NCI-H1694 (cell line): ENCODE data around the gene COL18A1.
"Not testable (repeated sequence)": the region's sequence is repeated elsewhere in the genome, so short reads cannot be mapped to it uniquely, and the experiment has no call there.

ENCODE experiments used
- DNase-seq: peaks from one replicate; lab custom pipeline; 2025; lab: John Stamatoyannopoulos, UW

Gene COL18A1

GRCh38 chr21:45494851-45495680 is 90.1 kb downstream of the COL18A1 start:
- no peak for DNase-seq

DNA sequence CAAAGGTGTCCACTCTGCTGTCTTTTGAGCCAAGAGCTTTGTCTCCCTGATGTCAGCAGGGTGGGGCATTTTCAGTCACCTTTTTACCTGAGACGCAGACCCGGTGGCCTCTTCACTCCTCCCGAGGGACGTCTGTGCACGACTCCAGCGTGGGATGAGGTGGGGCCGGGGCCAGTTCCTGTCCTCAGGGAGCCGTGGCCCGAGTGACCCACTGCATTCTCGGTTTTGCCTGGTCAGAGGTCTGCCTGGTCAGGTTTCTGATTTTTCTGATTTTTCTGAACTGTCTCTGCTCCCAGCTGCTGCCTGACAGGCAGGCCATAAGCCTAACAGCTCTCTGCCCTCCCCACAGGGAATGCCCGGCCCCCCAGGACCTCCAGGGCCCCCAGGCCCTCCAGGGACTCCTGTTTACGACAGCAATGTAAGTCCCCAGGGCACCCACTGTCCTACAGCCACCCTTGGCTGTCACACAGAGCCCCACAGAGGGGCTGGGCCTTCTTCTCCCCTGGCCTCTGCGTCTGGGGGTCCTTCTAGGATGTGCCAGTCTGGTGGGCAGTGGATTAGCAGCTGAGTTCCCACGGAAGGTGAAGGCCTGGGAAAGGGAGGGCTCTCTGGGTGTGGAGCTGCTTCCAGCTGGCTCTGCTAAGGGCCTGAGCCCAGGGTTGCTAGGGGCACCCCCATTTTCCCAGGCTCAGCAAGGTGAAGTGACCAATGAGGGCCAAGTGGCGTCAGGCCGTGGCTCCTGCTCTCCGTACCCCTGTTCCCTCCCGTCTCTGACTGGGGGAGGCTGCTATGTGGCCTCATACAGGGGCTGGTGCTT is 91.4 kb downstream of the COL18A1 start:
- DNase-seq, result no peak

- no peak for DNase-seq
These were observed 92.2 kb downstream of the COL18A1 start for GRCh38 chr21:45496968-45497845.

GRCh38 chr21:45497846-45498645 is 93.1 kb downstream of the COL18A1 start:
- DNase-seq, result no peak

DNA sequence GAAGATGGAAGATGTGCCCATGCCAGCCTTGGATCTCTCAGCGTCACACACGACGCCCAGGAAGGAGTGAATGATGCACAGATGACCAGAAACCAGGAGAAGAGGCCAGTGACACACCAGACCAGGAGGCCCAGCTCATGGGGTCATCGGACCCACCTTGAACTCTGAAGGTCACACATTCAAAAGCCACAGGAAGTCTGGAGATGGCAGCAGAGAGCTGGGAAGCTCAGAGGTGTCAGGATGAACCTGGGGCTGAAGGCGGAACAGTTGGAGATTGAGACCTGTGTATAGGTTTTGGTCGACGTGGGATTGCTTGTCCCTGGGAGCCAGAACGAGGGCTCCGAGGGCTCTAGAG is 93.7 kb downstream of the COL18A1 start:
- no peak for DNase-seq

DNA sequence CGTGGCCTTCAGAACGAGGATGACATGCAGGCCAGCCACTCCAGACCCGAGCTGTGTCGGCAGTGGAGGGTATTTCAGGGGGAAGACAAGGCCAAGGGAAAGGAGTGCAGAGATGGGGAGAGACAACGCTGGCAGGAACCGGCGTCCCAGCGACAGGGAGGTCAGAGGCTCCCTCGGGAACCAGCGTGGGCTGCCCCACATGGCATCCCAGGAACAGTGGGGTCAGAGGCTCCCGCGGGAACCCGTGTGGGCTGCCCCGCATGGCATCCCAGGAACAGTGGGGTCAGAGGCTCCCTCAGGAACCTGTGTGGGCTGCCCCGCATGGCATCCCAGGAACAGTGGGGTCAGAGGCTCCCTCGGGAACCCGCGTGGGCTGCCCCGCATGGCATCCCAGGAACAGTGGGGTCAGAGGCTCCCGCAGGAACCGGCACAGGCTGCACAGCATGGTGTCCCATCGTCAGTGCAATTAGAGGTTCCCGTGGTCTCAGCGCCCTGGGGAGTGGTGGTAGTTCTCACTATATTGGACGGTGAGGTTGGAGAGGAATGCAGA is 94.3 kb downstream of the COL18A1 start:
- DNase-seq, result no peak

DNA sequence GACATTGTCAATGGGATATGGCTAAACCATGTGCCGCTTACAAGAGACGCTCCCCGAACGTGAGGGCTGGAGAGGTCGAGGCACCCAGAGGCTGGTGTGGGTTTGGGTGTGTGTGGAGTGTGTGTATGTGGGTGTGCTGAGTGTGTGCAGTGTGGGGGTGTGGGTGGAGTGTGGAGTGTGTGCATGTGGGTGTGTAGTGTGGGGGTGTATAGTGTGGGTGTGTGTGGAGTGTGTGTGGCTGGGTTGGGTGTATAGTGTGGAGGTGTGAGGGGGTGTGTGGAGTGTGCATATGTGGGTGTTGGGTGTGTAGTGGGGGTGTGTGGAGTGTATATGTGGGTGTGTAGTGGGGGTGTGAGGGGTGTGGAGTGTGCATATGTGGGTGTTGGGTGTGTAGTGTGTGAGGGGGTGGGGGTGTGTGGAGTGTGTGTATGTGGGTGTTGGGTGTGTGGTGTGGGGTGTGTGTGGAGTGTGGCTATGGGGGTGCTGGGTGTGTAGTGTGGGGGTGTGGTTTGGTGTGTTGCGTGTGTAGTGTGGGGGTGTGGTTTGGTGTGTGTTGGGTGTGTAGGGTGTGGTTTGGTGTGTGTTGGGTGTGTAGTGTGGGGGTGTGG is 95.1 kb downstream of the COL18A1 start:
- DNase-seq, result no peak

GRCh38 chr21:45501081-45502005 is 96.4 kb downstream of the COL18A1 start:
- not testable (repeated sequence) for DNase-seq

GRCh38 chr21:45502006-45502345 is 97.0 kb downstream of the COL18A1 start:
- DNase-seq, result no peak

DNA sequence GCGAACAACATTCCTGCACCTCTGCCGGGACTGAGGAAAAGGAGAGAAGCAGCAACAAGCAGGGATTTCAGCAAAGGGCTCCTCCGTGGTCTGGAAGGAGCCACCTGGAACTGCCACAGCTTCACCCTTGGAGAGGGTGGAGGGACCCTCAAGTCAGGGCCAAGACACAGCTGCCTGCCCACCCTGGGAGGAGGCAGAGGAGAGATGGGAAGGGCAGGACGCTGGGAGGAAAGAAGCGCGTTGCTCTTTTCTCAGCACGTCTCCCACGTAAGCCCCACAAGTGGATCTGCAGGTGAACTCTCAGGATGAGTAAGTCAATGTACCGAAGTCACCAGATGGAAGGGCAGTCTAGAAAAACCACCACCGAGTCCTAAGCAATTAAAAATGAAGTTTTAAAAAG is 97.6 kb downstream of the COL18A1 start:
- DNase-seq, result no peak

- not testable (repeated sequence) for DNase-seq
These were observed 98.3 kb downstream of the COL18A1 start for GRCh38 chr21:45503226-45503625.

- no peak for DNase-seq
These were observed 99.1 kb downstream of the COL18A1 start for GRCh38 chr21:45504021-45504515.

DNA sequence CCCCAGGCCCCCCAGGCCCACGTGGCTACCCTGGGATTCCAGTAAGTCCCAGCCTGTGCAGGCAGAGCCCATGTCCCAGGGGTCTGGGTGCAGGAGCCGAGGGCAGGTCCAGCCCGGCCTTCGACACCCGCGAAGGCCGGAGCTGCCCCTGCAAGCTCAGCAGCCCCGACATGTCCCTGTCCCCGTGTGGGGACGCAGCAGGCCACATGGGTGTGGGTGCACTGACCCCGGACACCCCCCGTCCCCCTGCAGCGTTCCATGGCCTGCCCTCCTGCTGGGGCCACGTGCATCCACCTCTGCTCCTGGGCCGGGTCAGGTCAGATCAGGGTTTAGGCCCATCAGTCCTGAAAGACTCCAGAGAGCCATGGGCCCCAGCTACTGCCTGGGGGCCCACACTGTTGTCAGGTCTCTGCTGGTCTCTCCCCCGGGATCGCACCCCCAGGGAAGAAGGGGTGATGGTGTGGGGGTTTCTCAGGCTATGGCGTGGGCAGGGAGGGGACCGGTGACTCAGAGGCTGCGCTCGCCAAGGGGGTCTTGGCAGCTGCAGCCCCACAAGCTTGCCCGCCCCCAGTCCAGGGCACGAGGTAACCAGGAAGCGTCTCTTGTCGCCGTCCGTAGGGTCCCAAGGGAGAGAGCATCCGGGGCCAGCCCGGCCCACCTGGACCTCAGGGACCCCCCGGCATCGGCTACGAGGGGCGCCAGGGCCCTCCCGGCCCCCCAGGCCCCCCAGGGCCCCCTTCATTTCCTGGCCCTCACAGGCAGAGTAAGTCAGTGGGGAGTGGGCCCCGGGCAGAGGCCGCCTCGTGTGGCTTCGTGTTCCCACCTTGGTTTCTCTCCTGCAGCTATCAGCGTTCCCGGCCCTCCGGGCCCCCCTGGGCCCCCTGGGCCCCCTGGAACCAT is 99.8 kb downstream of the COL18A1 start:
- no peak for DNase-seq

DNA sequence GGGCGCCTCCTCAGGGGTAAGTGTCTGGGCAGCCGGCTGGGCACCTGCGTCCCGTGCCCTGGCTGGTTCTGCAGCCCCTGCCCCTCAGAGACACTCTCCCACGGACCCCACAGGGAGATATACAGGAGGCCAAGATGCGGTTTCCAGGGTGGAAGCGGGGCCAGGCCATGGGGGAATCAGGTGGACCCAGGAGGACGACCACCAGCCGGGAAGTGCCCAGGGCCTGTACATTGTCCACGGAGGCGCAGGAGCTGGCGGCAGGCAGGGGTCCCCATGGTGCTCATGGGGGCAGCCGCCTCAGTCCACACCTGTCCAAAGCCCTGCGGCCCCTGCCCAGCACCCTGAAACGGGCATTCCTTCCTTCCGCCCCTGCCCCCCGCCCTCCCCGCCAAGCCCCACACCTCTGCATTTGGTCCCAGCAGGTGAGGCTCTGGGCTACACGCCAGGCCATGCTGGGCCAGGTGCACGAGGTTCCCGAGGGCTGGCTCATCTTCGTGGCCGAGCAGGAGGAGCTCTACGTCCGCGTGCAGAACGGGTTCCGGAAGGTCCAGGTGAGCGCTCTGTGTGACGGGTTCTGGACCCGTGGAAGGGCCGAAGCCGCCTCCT is 100.6 kb downstream of the COL18A1 start:
- DNase-seq, result no peak

DNA sequence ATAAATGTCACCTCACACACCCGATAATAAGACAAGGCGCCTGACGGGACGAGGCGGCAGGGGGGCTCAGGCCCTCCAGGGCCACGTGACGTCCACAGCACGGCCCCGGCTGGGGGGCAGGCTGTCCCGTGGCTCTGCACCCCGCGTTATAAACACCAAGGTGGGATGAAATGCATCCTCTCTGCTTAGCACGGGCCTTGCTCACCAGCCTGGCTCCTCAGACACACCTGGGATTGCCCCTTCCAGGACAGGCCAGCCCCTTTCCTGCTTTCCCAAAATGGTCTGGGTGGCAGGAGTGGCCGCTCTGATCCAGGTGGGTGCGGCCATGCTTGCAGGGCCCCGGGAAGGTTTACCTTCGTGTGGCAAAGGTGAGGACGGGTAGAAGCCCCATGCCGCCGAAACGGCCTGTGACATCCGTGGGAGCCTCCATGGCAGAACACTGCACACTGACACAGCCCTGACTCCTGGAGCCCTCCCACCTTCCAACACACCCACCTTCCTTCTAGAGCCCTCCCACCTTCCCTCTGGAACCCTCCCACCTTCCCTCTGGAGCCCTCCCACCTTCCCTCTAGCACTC is 101.4 kb downstream of the COL18A1 start:
- DNase-seq, result no peak

- no peak for DNase-seq
These were observed 102.0 kb downstream of the COL18A1 start for GRCh38 chr21:45506836-45507522.

- no peak for DNase-seq
These were observed 102.5 kb downstream of the COL18A1 start for GRCh38 chr21:45507523-45507875.
